Subcutaneous adipose tissue (tissue), 4 donors: ENCODE measurements around the gene DNAJB4. TPM values are rescaled to one million over a fixed set of nuclear protein-coding genes. Genes with fewer than 3 reads are reported as not detected.

Experiments
- total RNA-seq, 4 donors: library from RNA; depleted of rRNA; stranded (reverse); fragments of >200 nt; gene quantifications; one replicate each; pipeline ENCODE4 v1.1.0, GENCODE V29; 2016
- TF ChIP-seq, protein P1 (sequence below): fragments of 450-650 bp; IDR thresholded peaks from one replicate; pipeline ENCODE4 v1.5.1; 2016; ENCODE audit warnings: low read depth, mild to moderate bottlenecking, control low read depth, antibody characterized with exemption, moderate library complexity

DNAJB4 gene
- total RNA-seq, 4 donors from 2014 or later, result 25.7 to 54.0 (median 33.3) TPM

DNA sequence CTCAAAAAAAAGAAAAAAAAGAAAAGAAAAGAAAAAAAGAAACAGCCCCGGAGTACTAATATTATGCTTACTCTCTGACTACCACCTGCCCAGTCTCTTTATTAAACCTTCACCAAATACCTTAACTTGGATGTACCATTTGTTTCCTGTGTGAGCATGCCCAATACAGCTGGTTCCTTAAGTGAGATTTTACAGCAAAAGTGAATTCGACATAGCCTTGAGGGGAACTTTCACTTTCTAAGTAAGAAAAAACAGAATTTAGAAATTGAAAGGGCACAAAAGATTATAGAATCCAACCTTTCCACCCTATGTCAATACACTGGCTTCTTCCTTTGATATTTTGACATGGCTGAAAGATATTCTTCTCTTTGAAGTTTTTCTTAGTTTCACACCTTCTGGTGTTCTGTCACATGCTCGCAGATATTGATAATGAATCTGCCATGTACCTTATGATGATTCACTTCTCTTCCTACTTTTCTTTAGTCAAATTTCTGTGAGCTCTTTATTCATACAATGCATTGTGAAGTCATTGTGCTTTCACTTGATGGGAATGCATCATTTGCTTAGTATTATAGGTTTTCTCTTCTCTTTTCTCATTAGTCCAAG lies 35.8 kb downstream of the DNAJB4 start:
- TF ChIP-seq, protein P1, sequence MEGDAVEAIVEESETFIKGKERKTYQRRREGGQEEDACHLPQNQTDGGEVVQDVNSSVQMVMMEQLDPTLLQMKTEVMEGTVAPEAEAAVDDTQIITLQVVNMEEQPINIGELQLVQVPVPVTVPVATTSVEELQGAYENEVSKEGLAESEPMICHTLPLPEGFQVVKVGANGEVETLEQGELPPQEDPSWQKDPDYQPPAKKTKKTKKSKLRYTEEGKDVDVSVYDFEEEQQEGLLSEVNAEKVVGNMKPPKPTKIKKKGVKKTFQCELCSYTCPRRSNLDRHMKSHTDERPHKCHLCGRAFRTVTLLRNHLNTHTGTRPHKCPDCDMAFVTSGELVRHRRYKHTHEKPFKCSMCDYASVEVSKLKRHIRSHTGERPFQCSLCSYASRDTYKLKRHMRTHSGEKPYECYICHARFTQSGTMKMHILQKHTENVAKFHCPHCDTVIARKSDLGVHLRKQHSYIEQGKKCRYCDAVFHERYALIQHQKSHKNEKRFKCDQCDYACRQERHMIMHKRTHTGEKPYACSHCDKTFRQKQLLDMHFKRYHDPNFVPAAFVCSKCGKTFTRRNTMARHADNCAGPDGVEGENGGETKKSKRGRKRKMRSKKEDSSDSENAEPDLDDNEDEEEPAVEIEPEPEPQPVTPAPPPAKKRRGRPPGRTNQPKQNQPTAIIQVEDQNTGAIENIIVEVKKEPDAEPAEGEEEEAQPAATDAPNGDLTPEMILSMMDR, result no peak

DNA sequence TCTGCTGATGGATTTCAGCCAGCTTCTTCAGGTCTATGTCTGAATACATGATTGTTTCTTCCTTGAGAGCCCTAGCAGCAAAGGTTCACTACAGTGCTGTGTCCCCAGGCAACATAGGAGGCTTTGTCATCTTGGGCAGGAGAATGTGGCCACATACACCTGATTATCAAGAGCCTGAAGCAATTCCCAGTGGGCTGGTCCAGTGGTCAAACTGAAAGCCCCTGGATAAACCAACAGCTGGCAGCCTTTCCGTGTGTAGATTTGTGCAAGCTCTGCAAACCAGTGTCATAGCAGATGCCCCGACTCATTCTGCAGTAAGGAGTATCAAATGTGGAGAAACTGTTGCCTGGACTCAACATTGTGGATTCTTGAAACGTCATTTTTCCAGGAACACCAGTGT lies 38.7 kb downstream of the DNAJB4 start:
- TF ChIP-seq, protein P1, result no peak

DNA sequence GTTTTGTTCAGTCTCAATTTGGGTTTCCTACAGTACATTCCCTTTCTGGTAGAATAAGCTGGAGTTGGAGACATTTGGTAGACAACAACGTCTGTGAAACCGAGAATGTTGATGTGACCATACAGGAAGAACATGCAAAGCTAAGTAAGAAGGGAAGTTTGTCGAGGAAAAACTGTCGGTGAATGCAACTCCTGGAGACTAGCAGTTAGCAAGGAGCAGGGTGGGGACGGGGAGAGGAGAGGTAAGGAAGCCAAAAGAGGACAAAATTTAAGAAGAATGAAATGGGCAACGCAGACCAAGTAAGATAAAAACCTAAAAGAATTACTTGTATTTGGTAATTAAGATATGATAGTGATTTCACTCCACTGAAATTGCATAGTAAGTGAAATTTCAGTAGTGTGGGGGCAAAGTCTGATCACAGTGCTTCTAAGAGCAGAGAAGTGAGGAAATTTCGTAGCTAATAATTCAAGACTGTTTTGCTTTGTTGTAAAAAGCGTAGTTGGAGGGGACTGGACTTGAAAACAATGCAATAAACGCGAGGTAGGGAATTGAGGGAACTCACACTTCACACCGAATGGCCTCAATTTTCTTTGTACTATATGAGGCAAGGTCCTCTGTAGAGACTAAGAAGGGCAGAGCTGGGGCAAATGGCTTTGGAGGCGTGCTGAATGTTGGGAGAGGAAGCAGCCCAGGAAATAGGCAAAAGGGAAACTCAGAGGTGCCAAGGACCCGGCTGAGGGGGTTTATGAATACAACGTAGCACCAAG lies 40.2 kb downstream of the DNAJB4 start:
- TF ChIP-seq, protein P1, result no peak

DNA sequence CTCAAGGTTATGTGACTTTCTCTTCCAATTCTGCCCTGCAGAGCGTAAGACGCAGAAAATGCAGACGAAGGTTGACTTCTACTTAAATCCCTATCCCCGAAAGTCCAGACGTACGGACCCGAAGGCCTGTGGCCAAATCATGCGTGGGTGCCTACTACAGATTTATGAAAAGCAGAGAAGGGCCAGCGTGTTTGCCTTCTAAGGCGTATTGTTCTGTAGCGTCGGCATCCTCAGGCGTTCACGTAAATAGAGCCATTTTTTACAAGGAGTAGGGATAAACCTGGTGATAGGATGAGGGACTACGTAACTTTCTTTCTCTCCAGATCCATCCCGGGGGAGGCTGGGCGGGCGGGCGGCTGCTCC lies 40.8 kb downstream of the DNAJB4 start:
- TF ChIP-seq, protein P1, result no peak

DNA sequence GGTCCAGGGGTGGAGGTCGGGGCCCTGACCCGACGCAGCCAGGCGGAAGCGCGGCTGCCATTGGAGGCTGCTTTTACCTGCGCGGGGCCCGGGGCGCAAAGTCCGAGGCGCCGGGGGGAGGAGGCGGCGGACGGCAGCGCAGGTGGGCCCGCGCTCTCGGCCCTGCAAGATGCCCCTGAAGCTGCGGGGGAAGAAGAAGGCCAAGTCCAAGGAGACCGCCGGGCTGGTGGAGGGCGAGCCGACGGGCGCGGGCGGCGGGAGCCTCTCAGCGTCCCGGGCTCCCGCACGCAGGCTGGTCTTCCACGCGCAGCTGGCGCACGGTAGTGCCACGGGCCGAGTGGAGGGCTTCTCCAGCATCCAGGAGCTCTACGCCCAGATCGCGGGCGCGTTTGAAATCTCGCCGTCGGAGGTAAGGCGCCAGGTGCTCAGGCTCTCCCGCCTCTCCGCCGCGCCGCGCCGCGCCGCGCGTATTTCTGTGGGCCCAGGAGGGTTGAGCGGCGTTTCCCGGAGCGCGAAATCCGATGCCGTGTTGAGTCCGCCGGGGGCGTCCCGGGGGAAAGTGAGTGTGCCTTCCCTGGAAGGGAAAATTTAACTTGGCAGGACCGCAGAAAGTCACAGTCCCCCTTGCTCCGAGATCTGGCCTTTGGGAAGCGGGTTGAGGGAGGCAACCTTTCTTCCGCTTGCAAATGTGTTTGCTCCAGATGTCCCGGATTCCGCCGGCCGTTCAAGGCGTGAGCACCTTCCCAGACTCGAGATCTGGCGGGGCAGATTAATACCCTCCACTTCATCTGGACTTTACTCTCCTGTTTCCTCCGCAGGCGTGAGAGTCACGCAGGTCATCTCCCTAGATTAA lies 41.4 kb downstream of the DNAJB4 start, which contains the start of gene GIPC2:
GIPC2 (plus strand) TSS at position 41 of the 853 bp plus-strand sequence; CDS start at position 170, 129 bp downstream.
- TF ChIP-seq, protein P1, result no peak

DNA sequence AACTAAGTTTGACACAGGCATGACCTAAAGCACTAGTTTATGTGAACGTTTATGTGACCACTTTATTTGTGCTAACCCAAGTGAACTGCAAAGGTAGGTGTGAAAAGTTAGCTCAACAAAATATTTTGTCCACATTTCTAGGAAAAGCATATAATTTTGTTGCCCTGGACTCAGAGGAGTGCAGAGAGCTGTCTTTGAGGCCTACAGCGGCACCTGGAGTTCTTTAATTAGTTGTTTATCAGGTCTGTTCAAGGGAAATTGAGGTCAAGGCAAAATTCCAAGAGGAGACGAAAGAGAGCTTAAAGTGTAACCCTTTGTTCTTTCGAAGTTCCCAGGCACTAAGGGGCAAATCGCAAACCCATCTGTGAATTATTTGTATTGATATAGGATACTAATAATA lies 42.4 kb downstream of the DNAJB4 start:
- TF ChIP-seq, protein P1, result no peak

DNA sequence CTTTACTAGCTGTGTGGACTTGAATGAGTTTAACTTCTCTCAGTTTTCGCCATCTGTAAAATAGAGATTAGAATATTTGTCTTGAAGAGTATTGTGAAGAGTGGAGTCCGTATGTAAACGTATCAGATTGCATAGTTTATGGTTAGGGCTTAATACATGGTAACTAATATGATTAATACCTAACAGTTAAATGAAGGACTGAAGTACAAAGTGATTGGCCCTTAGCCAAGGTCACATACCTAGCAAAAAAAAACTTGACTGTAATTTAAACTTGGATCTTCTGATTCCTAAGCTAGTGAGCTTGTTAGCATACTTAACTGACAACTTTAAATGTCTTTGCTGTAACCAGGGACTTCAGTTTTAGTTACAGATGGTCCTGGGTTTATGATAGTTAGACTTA lies 42.9 kb downstream of the DNAJB4 start:
- TF ChIP-seq, protein P1, result no peak
